ELR (cell line): Measurements from ENCODE around the gene CCDC78.
"Not testable (repeated sequence)": the region's sequence is repeated elsewhere in the genome, so short reads cannot be mapped to it uniquely, and the experiment has no call there.

ENCODE experiments used
- DNase-seq: peaks from one replicate; pipeline ENCODE4 v3.0.0-alpha.2; 2015; ENCODE audit warnings: low read depth

The CCDC78 gene

DNA sequence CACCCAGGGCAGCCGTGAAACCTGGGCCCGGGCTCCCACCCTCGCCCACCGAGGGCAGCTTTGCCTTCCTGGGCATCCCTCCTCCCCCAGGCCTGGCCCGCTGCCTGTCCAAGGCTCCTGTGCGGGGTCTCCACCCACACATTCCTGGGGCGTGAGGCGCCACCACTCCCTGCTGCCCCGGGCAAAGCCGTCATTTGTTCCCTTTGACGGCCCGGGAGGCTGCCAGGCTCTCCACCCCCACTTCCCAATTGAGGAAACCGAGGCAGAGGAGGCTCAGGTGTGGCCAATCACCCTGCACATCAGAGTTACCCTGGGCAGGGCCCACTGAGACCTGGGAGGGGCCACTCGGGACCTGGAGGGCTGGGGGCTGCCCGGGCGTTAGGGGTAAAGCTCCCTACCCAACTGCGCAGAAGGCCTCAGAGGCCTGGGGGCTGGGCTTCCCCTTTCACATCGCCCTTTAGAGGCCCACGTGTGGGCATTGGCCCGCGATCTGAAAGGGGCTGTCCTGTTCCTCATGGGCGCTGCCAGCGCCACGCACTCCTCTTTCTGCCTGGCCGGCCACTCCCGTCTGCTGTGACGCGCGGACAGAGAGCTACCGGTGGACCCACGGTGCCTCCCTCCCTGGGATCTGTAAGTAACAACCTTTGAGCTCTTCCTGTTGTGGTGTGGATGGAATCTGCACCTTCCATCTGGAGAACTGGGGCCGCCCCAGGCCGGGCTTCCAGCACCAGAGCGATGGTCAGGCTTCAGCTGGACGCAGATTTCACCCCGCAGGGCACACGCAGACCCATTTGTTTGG lies 34.5 kb upstream of the CCDC78 start, which contains the start of gene MSLN:
Gene MSLN, plus strand, starts transcription at position 190 of the 799 bp plus-strand sequence. CDS start 1,947 bp downstream, outside the sequence.
- DNase-seq, result peak; percentile 77

DNA sequence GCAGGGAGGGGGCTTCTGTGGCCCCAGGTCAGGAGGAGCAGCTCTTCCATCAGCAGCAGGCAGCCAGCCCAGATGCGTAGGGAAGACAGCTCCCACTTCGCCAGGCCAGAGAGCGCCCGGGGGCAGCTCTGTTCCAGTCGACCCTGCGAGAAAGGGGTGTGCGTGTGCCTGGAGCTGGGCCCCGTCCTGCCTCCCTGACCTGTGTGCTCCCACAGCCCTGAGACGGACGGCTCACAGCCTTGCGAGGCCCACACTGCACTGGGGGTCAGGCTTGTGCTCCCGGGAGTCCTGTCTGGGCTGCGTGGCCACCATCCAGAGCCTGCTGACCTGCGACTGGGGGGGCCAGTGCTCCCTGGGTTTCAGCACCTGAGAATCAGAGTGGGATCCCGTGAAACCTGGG lies 33.8 kb upstream of the CCDC78 start:
- DNase-seq, result no peak

DNA sequence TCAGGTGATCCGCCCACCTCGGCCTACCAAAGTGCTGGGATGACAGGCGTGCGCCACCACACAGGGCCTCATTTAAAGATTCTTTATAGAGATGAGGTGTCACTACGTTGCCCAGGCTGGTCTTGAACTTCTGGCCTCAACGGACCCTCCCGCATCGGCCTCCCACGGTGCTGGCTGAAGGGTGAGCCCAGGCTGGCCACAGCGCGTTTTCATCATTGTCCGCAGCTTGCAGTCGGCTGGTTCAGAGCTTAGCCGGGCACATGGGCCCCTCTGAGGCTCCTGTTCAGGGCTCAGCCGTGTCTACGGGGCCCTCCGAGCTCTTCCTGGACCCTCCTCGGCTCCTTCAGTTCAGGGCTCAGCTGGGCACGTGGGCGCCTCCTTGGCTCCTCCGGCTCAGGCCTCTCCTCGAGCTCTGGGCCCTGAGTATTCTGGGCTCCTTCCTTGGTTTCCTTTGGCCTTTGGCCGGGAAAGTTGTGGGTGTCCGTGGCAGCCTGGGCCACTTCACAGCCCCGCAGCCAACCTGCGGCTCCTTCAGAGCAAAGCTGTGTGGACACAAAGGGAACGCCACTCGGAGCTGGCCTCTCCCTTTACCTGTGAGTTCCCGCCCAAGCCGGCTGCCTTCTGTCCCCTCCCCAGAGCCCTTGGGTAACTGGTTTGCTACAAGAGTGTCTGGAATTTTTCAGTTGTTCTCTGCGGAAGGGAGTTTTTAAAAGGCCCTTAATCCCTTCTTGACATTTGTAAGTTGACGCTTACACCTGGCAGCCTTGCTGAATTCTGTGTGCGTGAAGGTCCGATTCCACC lies 33.1 kb upstream of the CCDC78 start:
- DNase-seq, result no peak

DNA sequence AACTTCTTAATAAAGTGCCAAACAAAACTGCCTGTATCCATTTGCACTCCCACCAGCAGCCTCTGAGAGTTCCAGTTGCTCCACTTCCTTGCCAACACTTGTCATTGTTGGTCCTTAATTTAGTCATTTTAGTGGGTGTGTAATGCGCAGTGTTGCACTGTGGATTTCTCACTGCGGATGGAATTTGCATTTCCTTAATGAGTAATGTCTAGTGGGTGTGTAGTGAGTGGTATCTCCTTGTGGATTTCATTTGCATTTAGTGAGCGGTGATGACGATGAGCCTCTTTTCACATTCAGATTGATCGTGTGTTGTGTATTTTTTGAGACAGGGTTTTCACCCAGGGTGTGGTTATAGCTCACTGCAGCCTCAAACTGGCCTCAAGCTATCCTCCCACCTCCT lies 30.2 kb upstream of the CCDC78 start:
- no peak for DNase-seq

DNA sequence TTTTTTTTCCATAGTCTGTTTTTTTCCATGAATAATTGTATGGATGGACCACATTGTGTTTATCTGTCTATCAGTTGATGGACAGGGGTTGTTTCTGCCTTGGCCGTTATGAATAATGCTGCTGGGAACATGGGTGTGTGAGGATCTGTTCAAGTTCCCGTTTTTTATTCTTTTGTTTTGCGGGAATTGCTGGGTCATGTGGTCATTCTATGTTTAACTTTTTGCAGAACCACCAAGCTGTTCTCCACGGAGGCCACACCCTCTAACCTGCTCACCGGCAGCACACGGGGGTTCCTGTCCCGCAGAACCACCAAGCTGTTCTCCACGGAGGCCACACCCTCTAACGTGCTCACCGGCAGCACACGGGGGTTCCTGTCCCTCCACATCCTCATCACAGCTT lies 28.4 kb upstream of the CCDC78 start:
- no peak for DNase-seq

GRCh38 chr16:754121-754607 lies 27.9 kb upstream of the CCDC78 start:
- not testable (repeated sequence) for DNase-seq

- no peak for DNase-seq
Measured at GRCh38 chr16:752007-752312, 25.7 kb upstream of the CCDC78 start.

DNA sequence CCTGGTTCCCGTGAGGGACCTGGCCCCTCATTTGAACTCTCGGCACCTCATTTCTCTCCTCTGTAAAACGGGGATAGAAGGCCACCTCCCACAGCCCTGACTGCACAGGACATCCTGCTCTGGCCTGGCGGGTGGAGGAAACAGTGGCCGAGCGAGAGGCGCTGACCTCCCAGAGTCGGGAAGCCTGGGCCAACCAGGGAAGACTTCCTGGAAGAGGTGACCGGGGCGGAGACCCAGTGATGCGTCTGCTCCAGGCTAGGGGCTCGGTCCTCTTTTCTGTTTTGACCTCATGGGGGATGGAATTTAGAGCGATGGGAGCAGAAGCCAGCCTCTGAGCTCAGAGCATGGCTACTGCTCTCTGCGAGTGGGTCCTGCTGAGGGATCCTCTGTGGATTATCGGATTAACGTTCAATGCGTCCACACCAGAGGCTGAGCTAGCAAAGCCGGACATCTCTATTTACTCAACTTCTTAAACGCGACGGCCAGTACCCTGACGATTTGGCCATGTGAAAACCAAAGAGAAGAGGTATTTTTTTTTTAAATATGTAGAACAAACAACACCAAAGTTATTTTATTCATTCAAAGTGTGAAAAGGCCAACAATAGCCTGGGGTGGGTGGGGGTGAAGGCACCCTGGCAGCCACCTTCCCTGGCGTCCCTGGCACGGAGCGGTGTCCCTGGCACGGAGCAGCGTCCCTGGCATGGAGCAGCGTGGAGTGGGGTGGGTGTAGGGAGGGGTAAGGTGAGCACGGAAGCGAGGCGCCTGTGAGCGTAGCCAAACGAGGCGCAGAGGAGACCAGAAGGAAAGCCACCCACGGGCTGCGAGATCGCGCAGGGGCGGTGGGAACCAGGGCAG lies 25.1 kb upstream of the CCDC78 start:
- no peak for DNase-seq

DNA sequence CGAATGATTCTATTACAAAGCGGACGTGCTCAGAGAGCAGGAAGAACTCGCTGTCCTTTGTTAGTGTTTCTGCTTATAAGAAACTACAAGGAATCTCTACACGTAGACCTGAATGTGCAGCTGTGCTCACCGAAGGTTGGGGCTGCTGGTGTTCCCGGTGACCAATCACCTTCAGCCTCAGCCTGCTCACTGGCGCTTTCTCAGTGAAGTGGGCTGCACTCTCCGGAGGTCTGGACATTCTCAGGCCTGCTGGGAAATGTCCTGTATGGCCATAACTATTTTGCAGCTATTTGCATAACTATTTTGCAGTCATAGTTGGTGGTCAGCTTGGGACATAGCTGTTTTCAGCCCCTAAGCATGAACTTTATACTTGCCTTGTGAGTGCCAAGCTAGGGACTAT lies 24.2 kb upstream of the CCDC78 start:
- DNase-seq, result no peak

DNA sequence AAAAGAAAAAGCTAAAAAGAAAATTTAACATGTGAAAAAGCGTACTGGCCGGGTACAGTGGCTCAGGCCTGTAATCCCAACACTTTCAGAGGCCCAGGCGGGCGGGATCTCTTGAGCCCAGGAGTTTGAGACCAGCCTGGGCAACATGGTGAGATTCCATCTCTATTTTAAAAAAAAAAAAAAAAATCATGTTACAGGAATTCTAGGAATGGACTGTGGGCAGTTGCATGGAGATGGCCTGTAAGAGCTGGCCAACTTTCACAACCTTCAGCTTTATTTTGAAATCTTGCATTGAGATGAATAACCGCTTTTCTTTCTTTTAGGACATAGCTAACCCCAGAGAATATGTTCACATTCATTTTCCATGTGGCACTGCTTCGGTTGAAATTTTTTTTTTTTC lies 22.8 kb upstream of the CCDC78 start:
- DNase-seq, result peak; percentile 50

GRCh38 chr16:747978-748746 lies 21.9 kb upstream of the CCDC78 start:
- DNase-seq, result no peak

- DNase-seq, result no peak
Measured at GRCh38 chr16:746637-747036, 20.4 kb upstream of the CCDC78 start.

GRCh38 chr16:745739-746138 lies 19.5 kb upstream of the CCDC78 start:
- DNase-seq, result peak; percentile 43

GRCh38 chr16:743794-744500 lies 17.7 kb upstream of the CCDC78 start:
- no peak for DNase-seq

DNA sequence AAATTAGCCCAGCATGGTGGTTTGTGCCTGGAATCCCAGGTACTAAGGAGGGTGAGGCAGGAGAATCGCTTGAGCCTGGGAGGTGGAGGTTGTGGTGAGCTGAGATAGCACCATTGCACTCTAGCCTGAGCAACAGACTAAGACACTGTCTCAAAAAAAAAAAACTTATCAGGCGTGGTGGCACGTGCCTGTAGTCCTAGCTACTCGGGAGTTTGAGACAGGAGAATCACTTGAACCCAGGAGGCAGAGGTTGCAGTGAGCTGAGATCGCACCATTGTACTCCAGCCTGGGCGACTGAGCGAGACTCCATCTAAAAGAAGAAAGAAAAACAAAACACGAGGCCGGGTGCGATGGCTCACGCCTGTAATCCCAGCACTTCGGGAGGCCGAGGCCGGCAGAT lies 16.7 kb upstream of the CCDC78 start:
- DNase-seq, result not testable (repeated sequence)

- no peak for DNase-seq
Measured at GRCh38 chr16:741986-742629, 15.9 kb upstream of the CCDC78 start.

DNA sequence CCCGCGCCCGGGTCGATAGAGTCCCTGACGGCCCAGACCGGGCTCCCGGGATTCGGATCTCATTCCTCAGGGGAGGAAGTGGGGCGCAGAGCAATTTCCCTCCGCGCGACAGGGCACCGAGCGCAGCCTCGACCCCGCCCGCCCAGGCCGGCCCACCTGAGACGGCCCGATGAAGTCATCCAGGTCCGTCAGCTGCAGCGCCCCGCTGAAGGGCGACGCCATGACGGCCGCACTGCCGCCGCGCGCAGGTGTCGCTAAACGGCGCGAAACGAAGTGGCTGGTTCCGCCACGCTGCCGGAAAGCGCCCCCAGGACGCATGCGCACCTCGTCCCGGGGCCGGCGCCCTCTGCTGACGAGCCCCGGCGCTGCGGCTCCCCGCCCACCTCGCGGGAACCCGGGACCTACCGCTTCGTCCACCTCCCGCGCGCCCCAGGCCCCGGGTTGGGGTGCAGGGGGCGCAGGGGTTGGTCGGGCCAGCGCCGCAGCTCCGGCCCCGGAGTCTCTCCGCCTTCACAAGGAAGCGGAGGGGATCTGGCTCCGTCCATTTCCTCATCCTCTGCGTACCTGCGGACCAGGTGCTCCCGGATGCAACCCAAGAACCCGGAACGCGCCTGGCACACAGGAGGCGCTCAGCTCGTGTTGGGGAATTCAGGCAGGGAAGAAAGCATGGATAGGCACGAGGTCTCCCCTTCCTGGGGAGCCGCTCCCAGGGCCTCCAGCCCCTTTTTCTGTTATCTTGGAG lies 14.7 kb upstream of the CCDC78 start, which contains the start of gene CIAO3:
Gene CIAO3, minus strand, starts transcription at position 234 of the 742 bp plus-strand sequence. Its CDS starts 12 bp downstream, at position 222.
- DNase-seq, result peak; percentile 91

GRCh38 chr16:740459-740763 lies 14.2 kb upstream of the CCDC78 start:
- DNase-seq, result no peak

DNA sequence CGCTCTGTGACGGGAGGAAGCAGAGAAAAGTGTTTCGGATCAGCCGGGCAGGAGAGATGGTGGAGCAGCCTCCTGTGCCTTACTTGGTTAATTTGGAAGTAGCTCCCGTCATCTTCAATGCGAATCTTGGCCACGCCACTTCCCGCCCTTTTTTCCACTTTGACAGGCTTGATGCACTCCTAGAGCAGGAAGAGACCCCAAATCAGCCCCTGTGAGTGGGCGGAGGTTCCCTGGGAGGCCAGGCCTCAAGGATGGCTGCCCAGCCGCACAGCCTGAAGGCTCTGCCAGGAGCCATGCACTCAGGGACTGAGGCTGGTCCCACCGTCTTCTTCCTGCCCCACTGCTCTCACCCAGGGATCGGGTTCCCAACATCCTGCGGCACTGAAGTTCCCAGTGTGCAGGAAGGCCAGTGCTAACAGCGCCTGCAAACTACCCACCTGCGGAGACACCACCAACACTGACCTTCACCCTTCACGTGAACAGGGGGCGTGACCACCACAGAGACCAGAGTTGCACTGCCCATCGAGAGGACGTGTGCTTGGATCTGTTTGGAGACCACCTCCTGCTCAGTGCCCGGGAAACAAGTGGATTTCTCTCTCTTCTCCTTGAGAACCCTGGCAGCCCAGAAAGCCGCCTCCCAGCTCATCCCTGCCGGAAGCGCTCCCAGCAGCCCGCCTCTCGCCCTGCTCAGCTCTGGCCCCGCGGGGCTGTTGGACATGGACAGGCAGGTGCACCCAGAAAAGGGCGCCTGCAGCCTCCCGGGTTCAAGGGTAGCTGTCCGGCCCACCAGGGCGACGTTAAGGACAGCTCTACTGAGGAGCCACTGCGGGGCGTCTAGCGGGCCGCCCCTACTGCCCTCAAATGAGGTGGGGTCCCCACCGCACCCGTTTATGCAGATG lies 13.6 kb upstream of the CCDC78 start:
- no peak for DNase-seq
